Esophagus mucosa (tissue), 1 donor: ENCODE data around the gene OR5AC2. TPM values are rescaled to one million over a fixed set of nuclear protein-coding genes. Genes with fewer than 3 reads are reported as not detected.

ENCODE experiments used
- total RNA-seq: library from RNA; stranded (reverse); gene quantifications from one replicate; pipeline ENCODE4 v1.2.4, GENCODE V29; 2023
- donor health status: DM: yes; HTN: yes; CAD: no.

The OR5AC2 gene
- total RNA-seq, 1 donor from 2014 or later: not detected

Other genes with a start within 250 kb of the OR5AC2 start
- gene RIOX2, start 114.7 kb upstream of the OR5AC2 start, total RNA-seq: 33.6 TPM
- gene GABRR3, start 51.9 kb upstream of the OR5AC2 start, total RNA-seq: not detected
- gene OR5H1, start 43.5 kb downstream of the OR5AC2 start, total RNA-seq: not detected
- gene OR5H14, start 60.3 kb downstream of the OR5AC2 start, total RNA-seq: not detected
- not detected for gene OR5H15, start 79.5 kb downstream of the OR5AC2 start, total RNA-seq
- not detected for gene OR5H6, start 177.1 kb downstream of the OR5AC2 start, total RNA-seq
- not detected for gene OR5H2, start 195.3 kb downstream of the OR5AC2 start, total RNA-seq